T-cell (primary cell): Measurements from ENCODE around the gene UAP1L1. TPM values are rescaled to one million over a fixed set of nuclear protein-coding genes. Genes with fewer than 3 reads are reported as not detected.

ENCODE experiments used
- ATAC-seq, 4 experiments: fragments of 200-7000 bp in 3 of 4; fragments of 150-1000 bp in 1 of 4; cut with Tn5 transposase; replicated peaks in 1 of 4; 1 replicate in 3 of 4; 2 replicates in 1 of 4; pipeline ENCODE4 v1.10.0; 2021; ENCODE audit warnings: moderate library complexity in 3 of 4, mild to moderate bottlenecking in 2 of 4, moderate number of reproducible peaks in 1 of 4
- CTCF ChIA-PET, 2 donors: fragments of 300-600 bp; sonication (Branson Sonifier 250); formaldehyde crosslinking; loops; one replicate each; lab custom pipeline; 2022; ENCODE audit warnings: antibody characterized with exemption in 2 of 2; lab: Charles Lee
- POLR2A ChIA-PET, 2 donors: fragments of 300-600 bp; sonication (Branson Sonifier 250); formaldehyde crosslinking; loops; one replicate each; lab custom pipeline; 2022; ENCODE audit warnings: antibody characterized with exemption in 2 of 2; lab: Charles Lee
- DNase-seq, 35 experiments: peaks; one replicate each; pipeline versions ENCODE4 v3.0.0 to v3.0.0-alpha.2; 2013 to 2023
- H3K27ac ChIP-seq: one replicate; pipeline ENCODE4 v1.5.1; 2013; ENCODE audit warnings: low read length
- H3K27me3 ChIP-seq, 2 experiments: replicated peaks in 1 of 2; 1 replicate in 1 of 2; 2 replicates in 1 of 2; pipeline versions ENCODE4 v1.6.1 to v1.7.0; 2013; ENCODE audit warnings: low read length in 1 of 2, mixed read lengths in 1 of 2; ENCODE audit not compliant: control insufficient read depth in 2 of 2, insufficient read depth in 2 of 2; ENCODE audit errors: extremely low read depth in 1 of 2
- H3K36me3 ChIP-seq, 2 donors: 1 replicate in 1 of 2; 2 replicates in 1 of 2; pipeline versions ENCODE4 v1.6.1 to v1.7.0; 2013; ENCODE audit warnings: low read length in 1 of 2; ENCODE audit not compliant: control insufficient read depth in 2 of 2, insufficient read depth in 1 of 2; ENCODE audit errors: extremely low read depth in 1 of 2
- H3K4me1 ChIP-seq, 2 experiments: 1 replicate in 1 of 2; 2 replicates in 1 of 2; pipeline versions ENCODE4 v1.6.1 to v1.7.0; 2013; ENCODE audit warnings: low read length in 2 of 2, mixed read lengths in 1 of 2; ENCODE audit not compliant: insufficient read depth in 2 of 2, control insufficient read depth in 1 of 2; ENCODE audit errors: extremely low read depth in 1 of 2
- H3K4me3 ChIP-seq, 2 donors: 1 replicate in 1 of 2; 2 replicates in 1 of 2; pipeline versions ENCODE4 v1.5.1 to v1.7.0; 2013; ENCODE audit warnings: mild to moderate bottlenecking in 2 of 2, low read length in 1 of 2, moderate library complexity in 1 of 2; ENCODE audit not compliant: control insufficient read depth in 1 of 2; ENCODE audit errors: extremely low read depth in 1 of 2
- H3K9me3 ChIP-seq: 2 replicates; pipeline ENCODE4 v1.7.0; 2013
- H3K27ac Mint-ChIP-seq, 2 donors: one replicate each; pipeline ENCODE4 v1.8.0; 2020 to 2021; ENCODE audit warnings: mild to moderate bottlenecking in 2 of 2, mixed read lengths in 2 of 2
- H3K27me3 Mint-ChIP-seq, 2 donors: one replicate each; pipeline ENCODE4 v1.8.0; 2021 to 2022; ENCODE audit warnings: mixed read lengths in 2 of 2
- H3K36me3 Mint-ChIP-seq: one replicate; pipeline ENCODE4 v1.8.0; 2021; ENCODE audit warnings: mixed read lengths
- H3K4me1 Mint-ChIP-seq, 3 donors: one replicate each; pipeline ENCODE4 v1.8.0; 2020 to 2022; ENCODE audit warnings: mixed read lengths in 3 of 3, mild to moderate bottlenecking in 1 of 3
- H3K4me3 Mint-ChIP-seq, 3 donors: one replicate each; pipeline ENCODE4 v1.8.0; 2020 to 2022; ENCODE audit warnings: mild to moderate bottlenecking in 3 of 3, mixed read lengths in 3 of 3, moderate library complexity in 3 of 3
- H3K9me3 Mint-ChIP-seq, 3 donors: one replicate each; pipeline ENCODE4 v1.8.0; 2020 to 2022; ENCODE audit warnings: mixed read lengths in 3 of 3
- WGBS: methylation state at CpG from one replicate; pipeline ENCODE4 v1.1.5; 2013; ENCODE audit warnings: missing lambda C conversion rate; ENCODE audit not compliant: insufficient coverage; 5-methylcytosine and 5-hydroxymethylcytosine counted together
- total RNA-seq, 35 experiments: library from RNA in 6 of 35; stranded (reverse) in 6 of 35; fragments of 120-200 nt in 1 of 35; gene quantifications; one replicate each; pipeline versions ENCODE4 v1.2.1 to v1.2.4 and lab custom pipeline; 2013 to 2026

Gene UAP1L1
- total RNA-seq, 5 donors from 2014 or later (not counting 1 experiment from before 2014, with no cell fraction given), result 11.3 to 32.8 (median 19.3) TPM

DNA sequence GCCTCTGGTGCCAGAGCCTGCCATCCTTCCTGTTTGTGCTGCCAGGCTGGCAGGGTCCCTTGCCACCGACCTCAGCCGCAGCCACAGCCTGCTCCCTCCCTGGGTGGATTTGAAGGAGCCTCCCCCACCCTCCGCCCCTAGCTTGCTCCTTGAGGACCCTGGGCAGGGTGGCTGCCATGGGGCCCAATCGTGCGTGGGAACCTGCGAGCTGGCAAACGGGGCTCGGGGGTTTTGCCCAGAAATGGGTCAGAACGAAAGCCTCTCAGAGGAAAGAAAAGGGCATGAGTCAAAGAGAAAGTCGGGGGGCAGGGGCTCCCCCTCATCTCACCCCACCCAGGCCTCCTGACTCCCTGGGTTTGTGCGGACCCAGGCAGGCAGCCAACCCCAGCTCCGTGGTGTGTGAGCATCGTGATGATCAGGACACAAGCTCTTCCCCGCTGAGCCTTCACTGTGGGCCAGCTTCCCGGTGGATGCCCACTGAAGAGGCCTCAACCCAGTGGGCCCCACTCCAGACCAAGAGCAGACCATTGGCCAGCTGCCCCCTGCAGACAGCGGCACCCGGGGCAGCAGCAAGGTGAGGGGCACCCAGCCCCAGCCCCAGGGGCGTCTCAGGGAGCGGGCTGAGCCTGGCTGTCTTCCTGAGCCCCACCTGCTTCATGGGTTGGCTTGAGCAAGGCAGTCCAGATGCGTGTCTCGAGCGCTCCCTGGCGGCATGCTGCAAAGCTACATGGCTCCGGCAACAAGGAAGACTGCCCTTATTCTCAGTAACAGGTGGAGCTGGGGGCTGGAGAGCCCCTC is 42.4 kb upstream of the UAP1L1 start:
- DNase-seq (peak; percentile 68 to 95 (median 83)), ATAC-seq (peak; percentile 80 to 88 (median 87))
- H3K4me3 Mint-ChIP-seq, result peak overlapping the region; percentile 59 to 82 (median 75)
- H3K27me3 ChIP-seq, result peaks cover 0 to 22% of the 10 kb centered on the region in 2 experiments
- peaks cover 0 to 2% of the 10 kb centered on the region in 2 donors for H3K27me3 Mint-ChIP-seq
- H3K4me3 ChIP-seq, result peak overlapping the region; percentile 1 to 29
- peaks cover 3 to 58% of the 10 kb centered on the region in 2 experiments for H3K4me1 ChIP-seq
- H3K9me3 Mint-ChIP-seq, result no peaks in the 10 kb centered on the region
- ChIA-PET POLR2A (interaction anchor here (0.6 kb wide), 2 partner anchors 47 to 247 kb away, joined by 3 read pairs; no protein-coding TSS in a partner anchor), CTCF (interaction anchor here (0.5 to 1.9 kb wide), 23 partner anchors 9 to 596 kb away, joined by 3 to 19 read pairs (median 4); partner anchors contain the start of genes AJM1 (in 1 of the 2), MAN1B1 (in 1 of the 2), NPDC1 (in 1 of the 2) and TMEM141 (in 1 of the 2))
- no peaks in the 10 kb centered on the region for H3K36me3 Mint-ChIP-seq
- no peaks in the 10 kb centered on the region for H3K9me3 ChIP-seq
- H3K4me1 Mint-ChIP-seq, result peaks cover 32 to 40% (median 37%) of the 10 kb centered on the region in 3 donors
- no peaks in the 10 kb centered on the region for H3K36me3 ChIP-seq
- H3K27ac Mint-ChIP-seq, result peak overlapping the region; percentile 88 to 93
- peak overlapping the region; percentile 67 for H3K27ac ChIP-seq
- 2% methylated on average over 17 of the region's 24 CpGs for WGBS

DNA sequence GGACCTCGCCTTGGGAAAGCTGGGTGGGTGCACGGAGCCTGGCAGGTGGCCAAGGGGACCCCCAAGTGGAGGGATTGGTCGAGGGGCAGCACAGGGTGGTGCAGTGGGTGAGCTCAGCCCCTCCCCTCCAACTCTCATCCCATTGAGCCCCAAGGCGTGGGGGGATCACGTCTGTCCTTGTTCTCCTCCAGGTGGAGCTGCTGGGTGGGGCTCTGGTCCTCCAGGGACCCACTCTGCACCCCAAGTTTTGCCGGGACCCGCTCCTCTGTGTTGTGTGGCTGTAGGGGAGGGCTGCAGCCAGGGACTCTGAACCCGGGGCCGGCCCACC is 41.8 kb upstream of the UAP1L1 start:
- peak in 1 of 4 experiments; percentile 16 for ATAC-seq
- WGBS, result 54% methylated on average over 4 of the region's 9 CpGs
- Mint-ChIP-seq H3K4me1 (peaks cover 27 to 37% (median 32%) of the 10 kb centered on the region in 3 donors), H3K27me3 (peaks cover 0 to 3% of the 10 kb centered on the region in 2 donors), H3K4me3 (peak overlapping the region in 1 of 3 donors; percentile 82), H3K9me3 (no peaks in the 10 kb centered on the region), H3K36me3 (no peaks in the 10 kb centered on the region), H3K27ac (peak overlapping the region; percentile 88 to 93)
- Histone ChIP-seq H3K27ac (no peak overlapping the region), H3K4me3 (no peak overlapping the region), H3K36me3 (no peaks in the 10 kb centered on the region), H3K27me3 (peaks cover 0 to 24% of the 10 kb centered on the region in 2 experiments), H3K9me3 (no peaks in the 10 kb centered on the region), H3K4me1 (peaks cover 2 to 52% of the 10 kb centered on the region in 2 experiments)
- ChIA-PET CTCF (interaction anchor here (0.6 to 1.9 kb wide), 15 partner anchors 9 to 596 kb away, joined by 3 to 19 read pairs (median 5); partner anchors contain the start of genes AJM1 (in 1 of the 2), MAN1B1 (in 1 of the 2), NPDC1 (in 1 of the 2) and TMEM141 (in 1 of the 2)), POLR2A (interaction anchor here in 1 of 2 donors (0.6 kb wide), 1 partner anchor 247 kb away, joined by 3 read pairs; no protein-coding TSS in a partner anchor)
- DNase-seq, result no peak

DNA sequence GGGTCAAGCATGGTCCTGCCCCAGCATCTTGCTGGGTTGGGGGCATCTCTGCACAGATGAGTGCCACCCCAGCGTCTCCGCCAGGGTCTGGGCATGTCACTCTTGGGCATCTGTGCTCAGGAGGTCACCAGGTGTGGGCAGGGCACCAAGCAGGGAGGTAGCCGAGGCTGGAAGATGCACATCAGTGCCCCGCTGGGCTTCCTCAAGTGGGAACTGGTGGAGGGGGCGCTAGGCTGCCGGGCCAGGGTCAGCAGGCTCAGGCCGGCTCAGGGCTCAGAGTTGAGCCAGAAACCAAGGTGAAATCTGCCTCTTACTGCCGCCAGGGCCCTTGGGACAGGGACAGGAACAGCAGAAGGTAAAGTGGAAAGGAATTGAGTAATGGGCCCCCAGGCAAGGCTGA is 41.4 kb upstream of the UAP1L1 start:
- Mint-ChIP-seq H3K36me3 (no peaks in the 10 kb centered on the region), H3K27ac (no peak overlapping the region), H3K4me1 (peaks cover 22 to 32% (median 28%) of the 10 kb centered on the region in 3 donors), H3K27me3 (peaks cover 0 to 3% of the 10 kb centered on the region in 2 donors), H3K9me3 (no peaks in the 10 kb centered on the region), H3K4me3 (no peak overlapping the region)
- 94% methylated on average over 8 of the region's 8 CpGs for WGBS
- no peak overlapping the region for H3K4me3 ChIP-seq
- POLR2A ChIA-PET, result no interaction called here
- ATAC-seq (no peak), DNase-seq (no peak)
- CTCF ChIA-PET, result interaction anchor here in 1 of 2 donors (0.9 to 1.9 kb wide), 9 partner anchors 10 to 245 kb away, joined by 3 to 19 read pairs (median 5); partner anchors contain the start of genes AJM1, MAN1B1, NPDC1 and TMEM141
- H3K27ac ChIP-seq, result no peak overlapping the region
- H3K27me3 ChIP-seq, result peaks cover 0 to 25% of the 10 kb centered on the region in 2 experiments
- H3K9me3 ChIP-seq, result no peaks in the 10 kb centered on the region
- H3K36me3 ChIP-seq, result no peaks in the 10 kb centered on the region
- H3K4me1 ChIP-seq, result peaks cover 2 to 48% of the 10 kb centered on the region in 2 experiments

DNA sequence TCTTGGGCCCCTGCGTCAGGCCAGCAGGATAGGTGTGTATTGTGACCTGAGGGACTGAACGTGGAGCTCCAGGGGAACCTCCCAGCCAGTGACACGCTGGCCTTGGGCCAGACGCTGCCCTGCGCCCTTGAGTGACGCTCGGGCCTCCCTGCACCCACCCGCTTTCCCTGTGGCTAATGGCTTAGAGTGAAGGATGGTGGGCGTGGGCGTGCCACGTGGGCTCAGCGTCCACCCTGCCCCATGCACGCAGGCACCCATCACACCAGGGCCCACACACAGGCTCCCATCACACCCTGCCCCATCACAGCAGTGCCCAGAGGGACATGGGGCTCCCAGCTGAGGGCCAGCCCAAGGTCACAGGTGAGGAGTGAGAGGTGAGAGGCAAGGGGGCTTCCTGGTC is 40.3 kb upstream of the UAP1L1 start:
- Mint-ChIP-seq H3K4me3 (no peak overlapping the region), H3K27me3 (peaks cover 0 to 3% of the 10 kb centered on the region in 2 donors), H3K27ac (no peak overlapping the region), H3K9me3 (no peaks in the 10 kb centered on the region), H3K36me3 (no peaks in the 10 kb centered on the region), H3K4me1 (peaks cover 19 to 26% (median 23%) of the 10 kb centered on the region in 3 donors)
- ATAC-seq (no peak), DNase-seq (no peak)
- ChIA-PET POLR2A (no interaction called here), CTCF (no interaction called here)
- 80% methylated on average over 2 of the region's 13 CpGs for WGBS
- Histone ChIP-seq H3K4me3 (no peak overlapping the region), H3K4me1 (peaks cover 2 to 37% of the 10 kb centered on the region in 2 experiments), H3K27ac (no peak overlapping the region), H3K27me3 (peaks cover 0 to 34% of the 10 kb centered on the region in 2 experiments), H3K9me3 (no peaks in the 10 kb centered on the region), H3K36me3 (no peaks in the 10 kb centered on the region)

DNA sequence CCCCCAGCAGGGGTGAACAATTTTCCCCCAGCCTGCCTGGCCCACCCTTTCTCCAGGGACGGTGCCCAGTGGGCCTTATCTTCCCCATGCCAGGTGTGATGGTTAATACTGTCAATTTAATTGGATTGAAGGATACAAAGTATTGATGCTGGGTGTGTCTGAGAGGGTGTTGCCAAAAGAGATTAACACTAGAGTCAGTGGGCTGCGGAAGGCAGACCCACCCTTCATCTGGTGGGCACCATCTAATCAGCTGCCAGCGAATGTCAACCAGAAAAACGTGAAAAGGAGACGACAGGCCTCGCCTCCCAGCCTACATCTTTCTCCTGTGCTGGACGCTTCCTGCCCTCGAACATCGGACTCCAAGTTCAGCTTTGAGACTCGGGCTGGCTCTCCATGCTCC is 39.8 kb upstream of the UAP1L1 start:
- no peaks in the 10 kb centered on the region for H3K9me3 ChIP-seq
- WGBS, result 88% methylated on average over 5 of the region's 10 CpGs
- H3K4me3 ChIP-seq, result no peak overlapping the region
- no peaks in the 10 kb centered on the region for H3K36me3 ChIP-seq
- H3K27me3 Mint-ChIP-seq, result peaks cover 0 to 3% of the 10 kb centered on the region in 2 donors
- peaks cover 2 to 32% of the 10 kb centered on the region in 2 experiments for H3K4me1 ChIP-seq
- CTCF ChIA-PET, result no interaction called here
- H3K36me3 Mint-ChIP-seq, result no peaks in the 10 kb centered on the region
- no peak overlapping the region for H3K27ac ChIP-seq
- H3K4me1 Mint-ChIP-seq, result peaks cover 16 to 23% (median 19%) of the 10 kb centered on the region in 3 donors
- H3K27me3 ChIP-seq, result peaks cover 0 to 34% of the 10 kb centered on the region in 2 experiments
- no peak for DNase-seq
- POLR2A ChIA-PET, result no interaction called here
- H3K9me3 Mint-ChIP-seq, result no peaks in the 10 kb centered on the region
- no peak overlapping the region for H3K27ac Mint-ChIP-seq
- ATAC-seq, result no peak
- H3K4me3 Mint-ChIP-seq, result no peak overlapping the region

DNA sequence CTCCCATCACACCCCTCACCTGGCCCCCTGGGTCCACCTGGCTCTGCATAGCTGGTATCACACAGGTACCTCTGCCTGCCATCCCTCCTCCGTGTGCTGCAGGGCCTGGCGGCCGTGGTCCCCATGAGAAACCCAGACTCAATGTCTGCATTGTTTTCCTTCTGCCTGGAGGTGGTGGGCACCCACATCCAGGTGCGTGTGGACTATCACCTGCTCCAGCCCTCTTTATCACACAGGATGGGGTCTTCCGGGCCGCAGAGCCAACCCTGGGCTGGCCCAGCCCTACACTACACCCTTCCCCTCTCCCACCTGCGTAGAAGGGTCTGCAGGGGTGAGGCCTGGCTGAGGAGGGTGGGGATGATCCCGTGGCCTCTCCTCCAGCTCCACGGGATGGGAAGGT is 38.4 kb upstream of the UAP1L1 start:
- Histone ChIP-seq H3K4me3 (no peak overlapping the region), H3K36me3 (no peaks in the 10 kb centered on the region), H3K9me3 (no peaks in the 10 kb centered on the region), H3K4me1 (peaks cover 4 to 26% of the 10 kb centered on the region in 2 experiments), H3K27me3 (peaks cover 2 to 48% of the 10 kb centered on the region in 2 experiments), H3K27ac (no peak overlapping the region)
- 86% methylated on average over 5 of the region's 9 CpGs for WGBS
- H3K27ac Mint-ChIP-seq, result no peak overlapping the region
- H3K4me1 Mint-ChIP-seq, result peaks cover 10 to 15% (median 13%) of the 10 kb centered on the region in 3 donors
- H3K4me3 Mint-ChIP-seq, result no peak overlapping the region
- CTCF ChIA-PET, result interaction anchor here in 1 of 2 donors (1.0 kb wide), 1 partner anchor 91 kb away, joined by 4 read pairs; no protein-coding TSS in a partner anchor
- no peaks in the 10 kb centered on the region for H3K9me3 Mint-ChIP-seq
- no peaks in the 10 kb centered on the region for H3K36me3 Mint-ChIP-seq
- ATAC-seq (no peak), DNase-seq (no peak)
- peaks cover 0 to 9% of the 10 kb centered on the region in 2 donors for H3K27me3 Mint-ChIP-seq
- POLR2A ChIA-PET, result no interaction called here
